Measurements from ENCODE around the gene SYNDIG1L. TPM values are rescaled to one million over a fixed set of nuclear protein-coding genes. Genes with fewer than 3 reads are reported as not detected.
A peak's percentile ranks its signal among the peaks of the same experiment; 100 is the strongest.
"Not testable (repeated sequence)": the region's sequence is repeated elsewhere in the genome, so short reads cannot be mapped to it uniquely, and the experiment has no call there.

Gene SYNDIG1L
- polyA plus RNA-seq, 3 donors from 2014 or later = not detected

GRCh38 chr14:74456684-74457564 lies 30.9 kb upstream of the SYNDIG1L start:
- Mint-ChIP-seq H3K36me3 (no peaks in the 10 kb centered on the region), H3K9me3 (peaks cover 0 to 2% (median 0%) of the 10 kb centered on the region in 6 donors), H3K4me1 (no peaks in the 10 kb centered on the region), H3K27me3 (ENCODE audit: low read depth in 3 of 3) (peaks cover 0 to 19% (median 7%) of the 10 kb centered on the region in 3 donors), H3K4me3 (no peak overlapping the region), H3K27ac (peak overlapping the region in 1 of 6 donors; percentile 59)
- no peak for DNase-seq

DNA sequence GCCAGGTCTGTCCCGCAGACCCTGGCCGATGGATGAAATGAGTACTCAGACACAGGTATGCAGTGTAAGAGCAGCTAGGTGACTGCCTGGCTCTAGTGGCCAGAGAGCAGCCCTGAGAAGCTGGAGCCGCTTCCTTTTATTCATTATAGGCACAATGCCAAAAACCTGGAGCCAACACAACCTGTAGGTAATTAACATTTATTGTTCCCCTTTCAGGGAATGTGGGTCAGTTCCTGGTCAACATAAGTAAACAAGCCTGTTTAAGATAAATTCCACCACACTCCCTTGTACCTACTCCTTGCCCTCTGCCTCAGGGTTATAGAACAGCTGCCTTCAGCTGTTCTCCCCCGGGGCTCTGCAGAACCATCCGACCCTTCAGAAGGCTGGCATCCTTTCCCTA lies 28.4 kb upstream of the SYNDIG1L start:
- not testable (repeated sequence) for H3K36me3 Mint-ChIP-seq, H3K9me3 Mint-ChIP-seq, H3K4me3 Mint-ChIP-seq, H3K4me1 Mint-ChIP-seq, DNase-seq, H3K27ac Mint-ChIP-seq
- peaks cover 0 to 18% (median 9%) of the 10 kb centered on the region in 3 donors for H3K27me3 Mint-ChIP-seq (ENCODE audit: low read depth in 3 of 3)

DNA sequence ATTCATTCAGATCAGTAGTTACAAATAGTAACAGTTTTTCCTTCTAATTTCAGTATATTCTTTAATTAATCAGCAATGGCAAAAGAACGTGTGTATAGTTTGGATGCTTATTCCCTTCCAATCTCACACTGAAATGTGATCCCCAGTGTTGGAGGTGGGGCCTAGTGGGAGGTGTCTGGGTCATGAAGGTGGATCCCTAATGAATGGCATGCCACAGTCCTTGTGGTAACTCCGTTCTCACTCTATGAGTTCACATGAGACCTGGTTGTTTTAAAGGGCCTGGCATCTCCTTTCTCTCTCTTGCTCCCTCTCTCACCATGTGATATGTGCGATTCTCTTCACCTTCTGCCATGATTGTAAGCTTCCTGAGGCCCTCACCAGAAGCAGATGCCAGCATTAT lies 18.9 kb upstream of the SYNDIG1L start:
- no peak overlapping the region for H3K4me3 Mint-ChIP-seq
- H3K27me3 Mint-ChIP-seq (ENCODE audit: low read depth in 3 of 3) = peaks cover 5 to 10% (median 9%) of the 10 kb centered on the region in 3 donors
- no peaks in the 10 kb centered on the region for H3K4me1 Mint-ChIP-seq
- H3K27ac Mint-ChIP-seq = no peak overlapping the region
- no peaks in the 10 kb centered on the region for H3K9me3 Mint-ChIP-seq
- DNase-seq = no peak
- H3K36me3 Mint-ChIP-seq = no peaks in the 10 kb centered on the region

DNA sequence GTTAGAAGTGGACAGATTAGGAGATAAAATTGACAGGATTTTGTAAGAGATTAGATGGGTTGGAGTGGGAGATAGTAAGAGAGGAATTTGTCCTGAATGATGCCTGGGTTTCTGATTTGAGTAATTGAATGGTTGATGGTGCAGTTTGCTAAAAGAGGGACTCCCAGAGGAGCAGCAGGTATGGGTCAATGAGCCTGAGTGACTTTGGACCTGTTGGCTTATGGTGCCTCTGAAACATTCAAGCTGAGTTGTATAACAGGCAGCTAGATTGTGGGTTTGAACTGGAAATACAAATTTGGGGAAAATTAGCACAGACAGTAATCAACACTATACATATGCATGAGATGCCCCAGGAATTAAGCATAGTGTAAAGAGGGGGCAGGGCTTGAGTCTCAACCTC lies 16.7 kb upstream of the SYNDIG1L start:
- DNase-seq = no peak
- Mint-ChIP-seq H3K27me3 (ENCODE audit: low read depth in 3 of 3) (peaks cover 3 to 6% (median 4%) of the 10 kb centered on the region in 3 donors), H3K4me1 (no peaks in the 10 kb centered on the region), H3K36me3 (no peaks in the 10 kb centered on the region), H3K27ac (no peak overlapping the region), H3K4me3 (no peak overlapping the region), H3K9me3 (no peaks in the 10 kb centered on the region)

- Mint-ChIP-seq H3K4me3 (no peak overlapping the region), H3K9me3 (no peaks in the 10 kb centered on the region), H3K36me3 (no peaks in the 10 kb centered on the region), H3K4me1 (no peaks in the 10 kb centered on the region), H3K27me3 (ENCODE audit: low read depth in 3 of 3) (peaks cover 0 to 3% (median 2%) of the 10 kb centered on the region in 3 donors), H3K27ac (no peak overlapping the region)
- no peak for DNase-seq
Measured at GRCh38 chr14:74441113-74441512, 15.1 kb upstream of the SYNDIG1L start.

- Mint-ChIP-seq H3K36me3 (no peaks in the 10 kb centered on the region), H3K9me3 (no peaks in the 10 kb centered on the region), H3K27ac (no peak overlapping the region), H3K4me3 (no peak overlapping the region), H3K27me3 (ENCODE audit: low read depth in 3 of 3) (peaks cover 2 to 6% (median 3%) of the 10 kb centered on the region in 3 donors), H3K4me1 (no peaks in the 10 kb centered on the region)
- DNase-seq = no peak
Measured at GRCh38 chr14:74438351-74438915, 12.4 kb upstream of the SYNDIG1L start.

GRCh38 chr14:74437496-74438053 lies 11.6 kb upstream of the SYNDIG1L start:
- no peak overlapping the region for H3K4me3 Mint-ChIP-seq
- no peak for DNase-seq
- peaks cover 2 to 9% (median 5%) of the 10 kb centered on the region in 3 donors for H3K27me3 Mint-ChIP-seq (ENCODE audit: low read depth in 3 of 3)
- no peak overlapping the region for H3K27ac Mint-ChIP-seq
- H3K9me3 Mint-ChIP-seq = no peaks in the 10 kb centered on the region
- no peaks in the 10 kb centered on the region for H3K36me3 Mint-ChIP-seq
- no peaks in the 10 kb centered on the region for H3K4me1 Mint-ChIP-seq

DNA sequence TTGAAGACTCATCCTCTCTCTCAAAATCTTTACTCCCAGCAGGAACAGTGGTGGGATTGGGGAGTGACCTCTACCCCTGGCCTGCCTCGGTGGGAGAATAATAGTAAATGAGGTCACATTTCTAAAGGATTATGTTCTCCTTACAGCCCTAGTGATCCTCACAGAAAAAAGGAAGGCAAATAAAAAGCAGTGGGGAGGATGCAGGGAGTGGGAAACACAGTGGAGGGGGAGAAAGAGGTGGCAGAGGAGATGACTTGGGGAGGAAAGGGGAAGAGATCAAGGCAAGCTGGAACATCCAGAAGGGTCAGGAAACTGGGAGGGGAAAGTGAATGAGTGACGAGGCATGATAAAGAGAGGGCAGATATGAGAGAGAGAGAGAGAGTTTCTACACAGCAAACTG lies 8.3 kb upstream of the SYNDIG1L start:
- H3K4me3 Mint-ChIP-seq = no peak overlapping the region
- no peak for DNase-seq
- no peaks in the 10 kb centered on the region for H3K36me3 Mint-ChIP-seq
- no peaks in the 10 kb centered on the region for H3K9me3 Mint-ChIP-seq
- H3K27ac Mint-ChIP-seq = no peak overlapping the region
- H3K27me3 Mint-ChIP-seq (ENCODE audit: low read depth in 3 of 3) = peaks cover 6 to 15% (median 6%) of the 10 kb centered on the region in 3 donors
- H3K4me1 Mint-ChIP-seq = no peaks in the 10 kb centered on the region

DNA sequence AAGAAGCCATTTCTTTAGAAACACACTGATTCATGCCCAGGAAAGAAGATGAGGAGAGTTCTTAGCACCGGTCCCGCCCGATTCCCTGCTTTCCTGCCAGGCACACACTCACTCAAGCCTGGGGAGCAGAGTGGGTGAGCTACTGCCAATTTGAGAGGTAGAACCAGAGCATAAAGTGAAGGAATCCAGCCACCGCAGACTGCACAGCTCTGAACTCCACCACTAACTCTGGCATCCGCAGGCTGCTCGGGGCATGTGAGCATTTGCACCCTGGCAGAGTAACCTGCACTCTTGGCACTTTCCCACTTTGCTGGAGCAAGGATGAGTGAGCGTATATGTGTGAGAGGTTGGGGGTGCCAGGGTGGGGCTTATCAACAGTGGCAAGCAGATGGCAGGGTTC lies 4.0 kb upstream of the SYNDIG1L start:
- peaks cover 13 to 28% (median 20%) of the 10 kb centered on the region in 3 donors for H3K27me3 Mint-ChIP-seq (ENCODE audit: low read depth in 3 of 3)
- no peak for DNase-seq
- H3K4me1 Mint-ChIP-seq = peaks cover 2 to 6% of the 10 kb centered on the region in 2 donors
- H3K27ac Mint-ChIP-seq = no peak overlapping the region
- peaks cover 0 to 2% (median 0%) of the 10 kb centered on the region in 6 donors for H3K9me3 Mint-ChIP-seq
- no peak overlapping the region for H3K4me3 Mint-ChIP-seq
- no peaks in the 10 kb centered on the region for H3K36me3 Mint-ChIP-seq

DNA sequence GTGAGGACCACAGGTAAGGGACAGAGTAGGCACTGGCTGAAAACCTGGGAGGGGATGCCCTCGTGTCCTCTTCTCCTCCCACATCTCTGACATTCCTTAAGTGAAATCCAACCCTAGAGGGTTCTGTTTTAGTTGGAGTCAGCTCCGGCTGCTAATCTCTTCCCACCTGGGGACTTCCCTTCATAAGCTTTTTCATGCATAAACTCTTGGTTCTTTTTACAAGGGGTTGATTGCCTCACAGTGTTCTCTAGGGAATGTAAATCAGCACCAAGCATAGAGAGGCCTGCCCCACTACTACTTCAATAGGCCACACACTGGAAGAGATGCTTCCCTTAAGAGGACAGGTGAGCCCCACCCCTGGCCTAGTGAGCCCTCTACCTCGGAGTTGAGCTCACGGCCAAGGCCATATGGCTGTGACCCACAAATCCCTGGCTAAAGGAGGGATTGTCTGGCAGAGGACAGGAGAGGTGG lies 3.2 kb upstream of the SYNDIG1L start:
- no peak for DNase-seq
- Mint-ChIP-seq H3K36me3 (no peaks in the 10 kb centered on the region), H3K4me3 (no peak overlapping the region), H3K9me3 (peaks cover 0 to 2% (median 0%) of the 10 kb centered on the region in 6 donors), H3K4me1 (peaks cover 2 to 6% of the 10 kb centered on the region in 2 donors), H3K27me3 (ENCODE audit: low read depth in 3 of 3) (peaks cover 13 to 29% (median 18%) of the 10 kb centered on the region in 3 donors), H3K27ac (no peak overlapping the region)

- peak overlapping the region in 1 of 5 donors; percentile 0 for H3K4me3 Mint-ChIP-seq
- H3K27me3 Mint-ChIP-seq (ENCODE audit: low read depth in 3 of 3) = peaks cover 11 to 30% (median 18%) of the 10 kb centered on the region in 3 donors
- no peak overlapping the region for H3K27ac Mint-ChIP-seq
- no peaks in the 10 kb centered on the region for H3K36me3 Mint-ChIP-seq
- H3K9me3 Mint-ChIP-seq = peaks cover 0 to 2% (median 0%) of the 10 kb centered on the region in 6 donors
- DNase-seq = no peak
- H3K4me1 Mint-ChIP-seq = peaks cover 2 to 6% of the 10 kb centered on the region in 2 donors
Measured at GRCh38 chr14:74427651-74428050, 1.6 kb upstream of the SYNDIG1L start.

- peak; percentile 40 to 58 (median 42) for DNase-seq
- Mint-ChIP-seq H3K27ac (no peak overlapping the region), H3K36me3 (no peaks in the 10 kb centered on the region), H3K9me3 (peaks cover 0 to 5% (median 0%) of the 10 kb centered on the region in 6 donors), H3K4me1 (peaks cover 2 to 6% of the 10 kb centered on the region in 2 donors), H3K27me3 (ENCODE audit: low read depth in 3 of 3) (peaks cover 15 to 37% (median 19%) of the 10 kb centered on the region in 3 donors), H3K4me3 (peak overlapping the region in 1 of 5 donors; percentile 12)
Measured at GRCh38 chr14:74425525-74426201, 347 bp downstream of the SYNDIG1L start.

DNA sequence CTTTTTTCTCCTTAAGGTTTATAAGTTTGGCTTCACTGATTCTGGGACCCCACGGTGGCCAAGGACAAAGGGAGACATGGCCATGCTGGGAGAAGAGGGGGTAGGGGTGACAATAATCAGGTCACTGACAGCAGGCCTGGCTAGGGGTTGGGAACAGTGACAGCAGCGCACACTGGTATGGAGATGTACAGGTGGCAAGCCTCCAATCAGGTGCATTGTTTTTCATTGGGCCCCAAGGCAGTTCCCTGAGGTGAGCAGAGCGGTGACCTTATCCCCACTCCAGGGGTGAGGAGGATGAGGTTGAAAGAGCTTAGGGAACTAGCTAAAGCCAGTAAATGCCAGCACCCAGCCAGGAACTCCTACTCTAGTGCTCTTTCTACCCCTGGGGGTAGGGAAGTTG lies 1.4 kb downstream of the SYNDIG1L start:
- Mint-ChIP-seq H3K4me1 (peaks cover 2 to 6% of the 10 kb centered on the region in 2 donors), H3K36me3 (no peaks in the 10 kb centered on the region), H3K27ac (no peak overlapping the region)

More for the DNA sequence above, 1.4 kb downstream of the SYNDIG1L start:
- no peak for DNase-seq
- Mint-ChIP-seq H3K27me3 (ENCODE audit: low read depth in 3 of 3) (peaks cover 12 to 32% (median 17%) of the 10 kb centered on the region in 3 donors), H3K9me3 (peaks cover 0 to 5% (median 0%) of the 10 kb centered on the region in 6 donors), H3K4me3 (no peak overlapping the region)

Measured in immature natural killer cell (primary cell).